Spinal cord (tissue), 10 donors: Measurements from ENCODE around the gene SORCS1. TPM values are rescaled to one million over a fixed set of nuclear protein-coding genes. Genes with fewer than 3 reads are reported as not detected.
"Not testable (repeated sequence)": the region's sequence is repeated elsewhere in the genome, so short reads cannot be mapped to it uniquely, and the experiment has no call there.

Source experiments
- DNase-seq, 6 donors: peaks; one replicate each; pipeline versions ENCODE4 v3.0.0 to v3.0.0-alpha.2; 2013 to 2015; ENCODE audit warnings: low spot score in 6 of 6, low read depth in 4 of 6
- H3K27ac ChIP-seq: one replicate; pipeline ENCODE4 v1.5.1; 2013; ENCODE audit warnings: low read depth, low read length, control low read depth
- H3K27me3 ChIP-seq: one replicate; pipeline ENCODE4 v1.6.1; 2013; ENCODE audit warnings: low read length; ENCODE audit not compliant: control insufficient read depth, insufficient read depth
- H3K36me3 ChIP-seq: one replicate; pipeline ENCODE4 v1.6.1; 2013; ENCODE audit warnings: low read length; ENCODE audit not compliant: control insufficient read depth, insufficient read depth
- H3K4me1 ChIP-seq: one replicate; pipeline ENCODE4 v1.6.1; 2013; ENCODE audit warnings: low read length; ENCODE audit not compliant: control insufficient read depth, insufficient read depth
- H3K4me3 ChIP-seq: one replicate; pipeline ENCODE4 v1.5.1; 2013; ENCODE audit warnings: low read depth, low read length, control low read depth
- H3K9me3 ChIP-seq: one replicate; pipeline ENCODE4 v1.6.1; 2013; ENCODE audit warnings: low read length; ENCODE audit not compliant: control insufficient read depth, insufficient read depth
- WGBS: methylation state at CpG from one replicate; pipeline ENCODE4 v1.1.5; 2013; ENCODE audit warnings: missing lambda C conversion rate; ENCODE audit not compliant: insufficient coverage; 5-methylcytosine and 5-hydroxymethylcytosine counted together
- polyA plus RNA-seq, 2 donors: library from polyadenylated mRNA; unstranded; fragments of 120-200 nt; gene quantifications; one replicate each; pipeline ENCODE4 v1.2.1, GENCODE V29; 2013; ENCODE audit not compliant: insufficient read length in 2 of 2
- total RNA-seq, 2 donors: library from RNA; depleted of rRNA in 1 of 2; stranded (reverse); fragments of 120-200 nt in 1 of 2; fragments of >200 nt in 1 of 2; gene quantifications; one replicate each; pipeline versions ENCODE4 v1.2.3 to v1.2.4, GENCODE V29; 2013 to 2014
- donor health status: healthy.

Gene SORCS1
- total and polyA plus RNA-seq, 4 donors, result 11.4 to 38.0 (median 19.3) TPM

- H3K36me3 ChIP-seq, result no peaks in the 10 kb centered on the region
- DNase-seq, result no peak
- H3K27ac ChIP-seq, result no peak overlapping the region
- no peaks in the 10 kb centered on the region for H3K9me3 ChIP-seq
- 98% methylated on average over 3 of the region's 4 CpGs for WGBS
- H3K27me3 ChIP-seq, result no peaks in the 10 kb centered on the region
- H3K4me3 ChIP-seq, result no peak overlapping the region
- H3K4me1 ChIP-seq, result no peaks in the 10 kb centered on the region
Measured at GRCh38 chr10:106942035-106942662, 222.4 kb downstream of the SORCS1 start.

GRCh38 chr10:106941297-106942034, 223.0 kb downstream of the SORCS1 start:
- WGBS, result 71% methylated on average over 2 of the region's 5 CpGs

GRCh38 chr10:106938513-106938912, 226.0 kb downstream of the SORCS1 start:
- no peaks in the 10 kb centered on the region for H3K27me3 ChIP-seq
- no peaks in the 10 kb centered on the region for H3K4me1 ChIP-seq
- no peaks in the 10 kb centered on the region for H3K9me3 ChIP-seq
- H3K27ac ChIP-seq, result no peak overlapping the region
- H3K36me3 ChIP-seq, result no peaks in the 10 kb centered on the region
- WGBS, result no CpG with 5 or more reads among the region's 1 CpG
- H3K4me3 ChIP-seq, result no peak overlapping the region
- DNase-seq, result peak in 1 of 6 donors; percentile 38

More at GRCh38 chr10:106941297-106942034, 223.0 kb downstream of the SORCS1 start:
- H3K36me3 ChIP-seq, result no peaks in the 10 kb centered on the region
- no peaks in the 10 kb centered on the region for H3K27me3 ChIP-seq
- no peaks in the 10 kb centered on the region for H3K9me3 ChIP-seq
- H3K4me1 ChIP-seq, result no peaks in the 10 kb centered on the region
- DNase-seq, result no peak
- H3K27ac ChIP-seq, result no peak overlapping the region
- H3K4me3 ChIP-seq, result no peak overlapping the region

GRCh38 chr10:106935978-106936451, 228.5 kb downstream of the SORCS1 start:
- Histone ChIP-seq H3K27me3 (no peaks in the 10 kb centered on the region), H3K27ac (no peak overlapping the region), H3K9me3 (no peaks in the 10 kb centered on the region), H3K4me1 (no peaks in the 10 kb centered on the region), H3K4me3 (no peak overlapping the region), H3K36me3 (no peaks in the 10 kb centered on the region)
- no peak for DNase-seq

- no peak for DNase-seq
- H3K9me3 ChIP-seq, result no peaks in the 10 kb centered on the region
- no peaks in the 10 kb centered on the region for H3K27me3 ChIP-seq
- no peaks in the 10 kb centered on the region for H3K36me3 ChIP-seq
- WGBS, result no CpG with 5 or more reads among the region's 1 CpG
- no peak overlapping the region for H3K27ac ChIP-seq
- no peaks in the 10 kb centered on the region for H3K4me1 ChIP-seq
- no peak overlapping the region for H3K4me3 ChIP-seq
Measured at GRCh38 chr10:106931853-106932249, 232.7 kb downstream of the SORCS1 start.

GRCh38 chr10:106931159-106931852, 233.2 kb downstream of the SORCS1 start:
- Histone ChIP-seq H3K4me3 (no peak overlapping the region), H3K27ac (no peak overlapping the region), H3K27me3 (no peaks in the 10 kb centered on the region), H3K9me3 (no peaks in the 10 kb centered on the region), H3K36me3 (no peaks in the 10 kb centered on the region), H3K4me1 (no peaks in the 10 kb centered on the region)
- peak in 2 of 6 donors; percentile 26 to 37 for DNase-seq
- 43% methylated on average over 3 of the region's 5 CpGs for WGBS

- no peaks in the 10 kb centered on the region for H3K9me3 ChIP-seq
- no peaks in the 10 kb centered on the region for H3K4me1 ChIP-seq
- no peak overlapping the region for H3K27ac ChIP-seq
- no CpG with 5 or more reads among the region's 1 CpG for WGBS
- no peak for DNase-seq
- no peaks in the 10 kb centered on the region for H3K36me3 ChIP-seq
- no peaks in the 10 kb centered on the region for H3K27me3 ChIP-seq
- H3K4me3 ChIP-seq, result no peak overlapping the region
Measured at GRCh38 chr10:106930751-106931150, 233.8 kb downstream of the SORCS1 start.

GRCh38 chr10:106929291-106929895, 235.1 kb downstream of the SORCS1 start:
- peak in 1 of 6 donors; percentile 52 for DNase-seq
- no peak overlapping the region for H3K4me3 ChIP-seq
- H3K9me3 ChIP-seq, result no peaks in the 10 kb centered on the region
- H3K27ac ChIP-seq, result no peak overlapping the region
- WGBS, result 100% methylated on average over 1 of the region's 6 CpGs
- H3K27me3 ChIP-seq, result no peaks in the 10 kb centered on the region
- no peaks in the 10 kb centered on the region for H3K36me3 ChIP-seq
- H3K4me1 ChIP-seq, result no peaks in the 10 kb centered on the region

- not testable (repeated sequence) for H3K27ac ChIP-seq, DNase-seq, H3K36me3 ChIP-seq, H3K27me3 ChIP-seq, H3K4me1 ChIP-seq, H3K4me3 ChIP-seq, H3K9me3 ChIP-seq
- WGBS, result 98% methylated on average over 21 of the region's 33 CpGs
Measured at GRCh38 chr10:106928151-106928550, 236.4 kb downstream of the SORCS1 start.
